ENCODE results near the gene CCT4. TPM values are rescaled to one million over a fixed set of nuclear protein-coding genes. Genes with fewer than 3 reads are reported as not detected.

The CCT4 gene
- total RNA-seq, 1 donor from 2014 or later = 102 TPM

DNA sequence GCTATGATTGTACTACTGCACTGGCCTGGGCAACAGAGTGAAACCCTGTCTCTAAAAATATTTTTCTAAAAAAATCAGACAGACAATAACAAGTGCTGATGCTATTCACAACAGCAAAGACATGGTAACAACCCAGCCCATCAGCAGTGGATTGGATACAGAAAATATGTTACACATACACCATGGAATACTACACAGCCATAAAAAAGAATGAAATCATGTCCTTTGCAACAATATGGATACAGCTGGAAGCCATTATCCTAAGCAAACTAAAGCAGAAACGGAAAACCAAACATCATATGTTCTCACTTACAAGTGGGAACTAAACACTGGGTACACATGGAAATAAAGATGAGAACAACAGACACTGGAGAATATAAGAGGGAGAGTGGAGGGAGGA, 54.5 kb downstream of the CCT4 start:
- ATAC-seq (no peak), DNase-seq (no peak)
- intact Hi-C loops (cut with micrococcal nuclease) = no loop called here

DNA sequence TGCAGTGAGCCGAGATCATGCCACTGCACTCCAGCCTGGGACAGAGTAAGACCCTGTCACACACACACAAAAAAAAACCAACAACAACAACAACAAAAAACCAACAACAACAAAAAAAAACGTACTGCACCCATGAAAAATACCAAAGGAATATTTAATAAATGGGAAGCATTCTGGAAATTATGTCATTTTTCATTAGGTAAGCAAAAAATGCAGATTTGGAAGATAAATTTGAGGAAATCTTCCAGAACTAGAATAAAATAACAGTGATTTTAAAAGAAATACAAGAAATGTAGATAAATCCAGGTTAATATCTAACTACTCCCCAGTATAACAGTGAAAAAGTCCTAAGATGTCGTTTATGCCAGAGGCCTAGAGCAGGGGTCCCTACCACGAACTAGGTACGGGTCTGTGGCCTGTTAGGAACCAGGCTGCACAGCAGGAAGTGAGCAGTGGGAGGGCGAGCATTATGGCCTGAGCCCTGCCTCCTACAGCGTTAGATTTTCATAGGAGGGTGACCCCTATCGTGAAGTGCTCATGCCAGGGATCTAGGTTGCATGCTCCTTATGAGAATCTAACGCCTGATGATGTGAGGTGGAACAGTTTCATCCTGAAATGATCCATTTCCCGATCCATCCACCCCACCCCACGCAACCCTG, 56.1 kb downstream of the CCT4 start:
- ATAC-seq (no peak), DNase-seq (no peak)
- intact Hi-C loops (cut with micrococcal nuclease) = no loop called here

DNA sequence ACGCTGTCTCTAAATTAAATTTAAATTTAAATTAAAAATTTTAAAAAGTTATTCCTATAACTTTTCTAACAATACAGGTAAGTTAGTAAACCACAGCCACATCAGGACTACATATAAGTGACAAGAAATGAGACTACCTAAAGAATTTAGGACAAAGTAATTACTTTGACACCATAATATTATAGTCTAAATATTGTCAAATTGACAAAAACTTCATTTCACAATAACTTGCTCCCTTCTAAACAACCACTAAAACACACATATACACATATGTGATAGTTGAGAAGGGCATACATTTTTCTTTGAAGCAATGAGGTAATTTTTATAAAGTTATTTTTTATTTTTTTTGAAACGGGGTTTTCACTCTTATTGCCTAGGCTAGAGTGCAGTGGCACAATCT, 66.2 kb downstream of the CCT4 start:
- intact Hi-C loops (cut with micrococcal nuclease) = no loop called here
- DNase-seq = no peak
- ATAC-seq = no peak

Other genes starting within 250 kb of the CCT4 start
- 0.89 TPM for gene FAM161A, start 34.6 kb downstream of the CCT4 start, total RNA-seq
- 57.3 TPM for gene COMMD1, start 17.0 kb upstream of the CCT4 start, total RNA-seq

Measured in left ventricle myocardium superior (tissue), 1 donor.